Upper lobe of left lung (tissue), 6 donors: ENCODE measurements around the gene OPRM1. TPM values are rescaled to one million over a fixed set of nuclear protein-coding genes. Genes with fewer than 3 reads are reported as not detected.

Source experiments
- ATAC-seq, 2 donors: fragments of 200-7000 bp; cut with Tn5 transposase; one replicate each; pipeline ENCODE4 v1.9.1; 2022; ENCODE audit warnings: mild to moderate bottlenecking in 2 of 2, moderate library complexity in 2 of 2; ENCODE audit not compliant: low FRiP score in 2 of 2
- DNase-seq, 2 donors: peaks; one replicate each; pipeline ENCODE4 v3.0.0-alpha.2; 2019 to 2020
- H3K27ac ChIP-seq, 4 donors: fragments of 200-600 bp; sonication (generic); one replicate each; pipeline ENCODE4 v1.5.1; 2016 to 2019
- H3K27me3 ChIP-seq, 4 donors: fragments of 200-600 bp; sonication (generic); one replicate each; pipeline ENCODE4 v1.5.1; 2017 to 2019
- H3K36me3 ChIP-seq, 4 donors: fragments of 200-600 bp; sonication (generic); one replicate each; pipeline ENCODE4 v1.5.1; 2016 to 2019
- H3K4me1 ChIP-seq, 4 donors: fragments of 200-600 bp; sonication (generic); one replicate each; pipeline ENCODE4 v1.5.1; 2018 to 2019
- H3K4me3 ChIP-seq, 4 donors: fragments of 200-600 bp; sonication (generic); one replicate each; pipeline ENCODE4 v1.5.1; 2017 to 2019; ENCODE audit warnings: mild to moderate bottlenecking in 2 of 4, moderate library complexity in 1 of 4
- H3K9me3 ChIP-seq, 4 donors: fragments of 200-600 bp; sonication (generic); one replicate each; pipeline ENCODE4 v1.5.1; 2018 to 2019
- CTCF ChIP-seq, 6 experiments: fragments of 450-650 bp in 4 of 6; fragments of 200-600 bp in 2 of 6; sonication (generic) in 2 of 6; IDR thresholded peaks; one replicate each; pipeline ENCODE4 v1.5.1; 2016 to 2019; ENCODE audit warnings: antibody characterized with exemption in 6 of 6
- EP300 ChIP-seq, 4 donors: sonication (generic); formaldehyde crosslinking; IDR thresholded peaks; one replicate each; pipeline ENCODE4 v1.5.1; 2017; ENCODE audit warnings: antibody characterized with exemption in 4 of 4, control low read depth in 2 of 4
- POLR2A ChIP-seq, 4 donors: fragments of 450-650 bp; IDR thresholded peaks; one replicate each; pipeline ENCODE4 v1.5.1; 2016 to 2017; ENCODE audit warnings: antibody characterized with exemption in 4 of 4, mild to moderate bottlenecking in 2 of 4
- POLR2AphosphoS5 ChIP-seq, 2 donors: sonication (generic); formaldehyde crosslinking; IDR thresholded peaks; one replicate each; pipeline ENCODE4 v1.5.1; 2017; ENCODE audit warnings: antibody characterized with exemption in 2 of 2
- WGBS, 2 donors: methylation state at CpG; one replicate each; pipeline ENCODE4 v1.1.5; 2017 to 2018; 5-methylcytosine and 5-hydroxymethylcytosine counted together
- total RNA-seq, 6 donors: library from RNA; depleted of rRNA in 4 of 6; stranded (reverse); fragments of >200 nt in 4 of 6; gene quantifications; one replicate each; pipeline versions ENCODE4 v1.1.0 to v1.2.1, GENCODE V29; 2016 to 2021
- donor health status: DM: no; HTN: no; CAD: no; lungs with moderate emphysema.
- donor health status: DM: no; HTN: yes; CAD: no; lungs with severe emphysema.

The OPRM1 gene
- total RNA-seq, 6 donors from 2014 or later = not detected

- no peak for ATAC-seq
- Histone ChIP-seq H3K9me3 (no peaks in the 10 kb centered on the region), H3K4me3 (no peak overlapping the region), H3K36me3 (no peaks in the 10 kb centered on the region), H3K4me1 (no peaks in the 10 kb centered on the region), H3K27ac (no peak overlapping the region), H3K27me3 (no peaks in the 10 kb centered on the region)
- 88 to 92% methylated on average over 1 of the region's 1 CpG for WGBS, 2 donors
- TF ChIP-seq CTCF (IDR thresholded peaks at IDR 0.05) (no peak), POLR2A (IDR thresholded peaks at IDR 0.05) (no peak)
- DNase-seq = no peak
Measured at GRCh38 chr6:154111025-154111424, 72.0 kb downstream of the OPRM1 start.

- WGBS, 2 donors = 88 to 92% methylated on average over 2 of the region's 2 CpGs
- no peak overlapping the region for H3K27ac ChIP-seq
- H3K27me3 ChIP-seq = no peaks in the 10 kb centered on the region
- ATAC-seq = no peak
- H3K36me3 ChIP-seq = no peaks in the 10 kb centered on the region
- no peak overlapping the region for H3K4me3 ChIP-seq
- TF ChIP-seq CTCF (IDR thresholded peaks at IDR 0.05) (no peak), POLR2AphosphoS5 (IDR thresholded peaks at IDR 0.05) (no peak), EP300 (IDR thresholded peaks at IDR 0.05) (no peak), POLR2A (IDR thresholded peaks at IDR 0.05) (no peak)
- H3K9me3 ChIP-seq = no peaks in the 10 kb centered on the region
- H3K4me1 ChIP-seq = no peaks in the 10 kb centered on the region
- DNase-seq = no peak
Measured at GRCh38 chr6:154112181-154112809, 73.3 kb downstream of the OPRM1 start.

- TF ChIP-seq CTCF (IDR thresholded peaks at IDR 0.05) (no peak), EP300 (IDR thresholded peaks at IDR 0.05) (no peak), POLR2A (IDR thresholded peaks at IDR 0.05) (no peak), POLR2AphosphoS5 (IDR thresholded peaks at IDR 0.05) (no peak)
- no peaks in the 10 kb centered on the region for H3K27me3 ChIP-seq
- no peak for ATAC-seq
- no peak for DNase-seq
- H3K9me3 ChIP-seq = no peaks in the 10 kb centered on the region
- no peaks in the 10 kb centered on the region for H3K4me1 ChIP-seq
- H3K27ac ChIP-seq = no peak overlapping the region
- H3K36me3 ChIP-seq = no peaks in the 10 kb centered on the region
- WGBS, 2 donors = 87 to 89% methylated on average over 3 of the region's 3 CpGs
- no peak overlapping the region for H3K4me3 ChIP-seq
Measured at GRCh38 chr6:154113392-154113791, 74.4 kb downstream of the OPRM1 start.

- Histone ChIP-seq H3K27me3 (no peaks in the 10 kb centered on the region), H3K9me3 (no peaks in the 10 kb centered on the region), H3K36me3 (no peaks in the 10 kb centered on the region), H3K4me1 (no peaks in the 10 kb centered on the region), H3K4me3 (no peak overlapping the region), H3K27ac (no peak overlapping the region)
- WGBS, 2 donors = 80 to 86% methylated on average over 2 to 4 of the region's 4 CpGs
- TF ChIP-seq EP300 (IDR thresholded peaks at IDR 0.05) = no peak
- no peak for TF ChIP-seq POLR2A (IDR thresholded peaks at IDR 0.05)
- ATAC-seq (no peak), DNase-seq (no peak)
Measured at GRCh38 chr6:154117485-154117884, 78.4 kb downstream of the OPRM1 start.

- no peaks in the 10 kb centered on the region for H3K9me3 ChIP-seq
- no peak for DNase-seq
- H3K27me3 ChIP-seq = no peaks in the 10 kb centered on the region
- 78 to 90% methylated on average over 2 of the region's 2 CpGs for WGBS, 2 donors
- no peak overlapping the region for H3K4me3 ChIP-seq
- no peak for ATAC-seq
- TF ChIP-seq POLR2A (IDR thresholded peaks at IDR 0.05) = no peak
- TF ChIP-seq EP300 (IDR thresholded peaks at IDR 0.05) = no peak
- TF ChIP-seq CTCF (IDR thresholded peaks at IDR 0.05) = no peak
- no peak for TF ChIP-seq POLR2AphosphoS5 (IDR thresholded peaks at IDR 0.05)
- H3K36me3 ChIP-seq = no peaks in the 10 kb centered on the region
- no peak overlapping the region for H3K27ac ChIP-seq
- no peaks in the 10 kb centered on the region for H3K4me1 ChIP-seq
Measured at GRCh38 chr6:154122195-154122925, 83.3 kb downstream of the OPRM1 start.
